ENCODE results near the gene PAPPA2.

Gene PAPPA2

DNA sequence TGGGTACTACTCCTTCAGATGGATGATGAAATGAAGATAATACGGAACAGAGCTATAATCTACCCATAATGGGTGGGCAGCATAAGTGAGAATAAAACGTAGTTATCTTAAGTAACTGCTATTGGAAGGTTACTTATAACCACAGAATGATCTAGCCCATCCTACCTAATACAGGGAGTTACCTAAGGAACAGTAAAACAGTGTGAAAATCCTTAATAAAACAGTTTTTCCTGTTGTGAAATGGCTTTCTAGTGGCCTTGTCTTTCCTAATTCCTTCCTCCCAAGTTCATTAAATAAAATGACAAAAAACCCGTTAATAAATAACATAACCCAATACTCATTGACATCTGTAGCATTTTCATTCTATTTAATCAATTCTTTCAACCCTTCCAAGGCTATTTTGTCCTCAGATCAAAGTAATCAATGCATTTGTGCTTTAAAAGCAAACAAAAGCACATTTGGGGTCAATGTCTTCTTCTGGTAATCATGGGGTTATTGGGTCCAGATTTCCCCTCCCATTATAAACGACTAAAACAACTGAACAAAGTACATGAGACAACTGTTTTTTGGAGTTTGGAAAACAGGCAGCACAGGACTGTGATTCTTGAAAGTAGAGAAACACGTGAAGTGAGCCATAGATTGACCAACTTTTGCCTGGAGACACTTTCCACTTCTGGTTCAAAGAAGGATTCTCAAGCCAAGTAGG, 42.0 kb downstream of the PAPPA2 start:
- Histone ChIP-seq H3K9me3 (ENCODE audit: control insufficient read depth, insufficient read depth, low read length) (no peaks in the 10 kb centered on the region), H3K36me3 (ENCODE audit: control insufficient read depth, insufficient read depth, low read length) (no peaks in the 10 kb centered on the region), H3K27me3 (ENCODE audit: control insufficient read depth, insufficient read depth, low read length) (no peaks in the 10 kb centered on the region), H3K9ac (ENCODE audit: low read depth, low read length) (no peak overlapping the region), H3K4me1 (ENCODE audit: control insufficient read depth, insufficient read depth, low read length) (no peaks in the 10 kb centered on the region), H3K4me3 (ENCODE audit: low read depth, low read length) (no peak overlapping the region)

DNA sequence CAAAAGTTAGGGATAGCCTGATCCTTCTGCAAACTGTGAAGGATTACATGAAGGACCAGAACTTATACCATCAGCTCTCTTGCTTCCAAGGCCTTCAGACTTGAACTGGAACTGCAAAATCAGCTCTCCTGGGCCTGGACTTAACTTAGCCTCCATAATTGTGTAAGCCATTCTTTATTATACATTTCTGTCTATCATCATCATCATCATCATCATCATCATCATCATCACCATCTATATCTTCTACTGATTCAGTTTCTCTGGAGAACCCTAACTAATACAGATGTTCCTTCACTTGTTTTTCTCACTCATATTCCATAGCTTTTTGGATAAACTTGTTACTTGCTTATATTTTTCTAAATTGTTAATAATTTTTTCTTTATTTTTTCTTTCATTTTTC, 50.0 kb downstream of the PAPPA2 start:
- no peaks in the 10 kb centered on the region for H3K27me3 ChIP-seq (ENCODE audit: control insufficient read depth, insufficient read depth, low read length)
- H3K4me3 ChIP-seq (ENCODE audit: low read depth, low read length) = no peak overlapping the region
- no peak overlapping the region for H3K9ac ChIP-seq (ENCODE audit: low read depth, low read length)
- no peaks in the 10 kb centered on the region for H3K4me1 ChIP-seq (ENCODE audit: control insufficient read depth, insufficient read depth, low read length)
- no peaks in the 10 kb centered on the region for H3K36me3 ChIP-seq (ENCODE audit: control insufficient read depth, insufficient read depth, low read length)
- no peaks in the 10 kb centered on the region for H3K9me3 ChIP-seq (ENCODE audit: control insufficient read depth, insufficient read depth, low read length)

DNA sequence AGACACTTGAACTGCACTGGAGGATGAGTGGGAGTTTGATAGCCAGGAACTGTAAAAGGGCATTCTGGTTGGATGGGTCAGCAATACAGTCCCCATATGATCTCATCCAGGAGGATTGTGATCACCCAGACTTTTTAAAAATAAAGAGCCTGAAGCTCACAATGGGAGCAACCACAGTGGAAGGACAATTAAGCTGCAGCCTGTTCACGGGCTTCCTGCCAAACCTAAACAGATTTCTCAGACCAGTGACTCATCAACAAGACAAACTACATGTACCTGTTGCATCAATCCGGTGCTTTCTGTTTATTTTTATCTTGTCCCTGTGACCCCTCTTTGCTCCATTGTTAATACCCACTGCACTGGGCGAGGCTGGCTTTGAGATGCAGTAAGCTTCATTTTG, 52.3 kb downstream of the PAPPA2 start:
- Histone ChIP-seq H3K4me1 (ENCODE audit: control insufficient read depth, insufficient read depth, low read length) (no peaks in the 10 kb centered on the region), H3K27me3 (ENCODE audit: control insufficient read depth, insufficient read depth, low read length) (no peaks in the 10 kb centered on the region), H3K4me3 (ENCODE audit: low read depth, low read length) (no peak overlapping the region), H3K9me3 (ENCODE audit: control insufficient read depth, insufficient read depth, low read length) (no peaks in the 10 kb centered on the region), H3K36me3 (ENCODE audit: control insufficient read depth, insufficient read depth, low read length) (no peaks in the 10 kb centered on the region), H3K9ac (ENCODE audit: low read depth, low read length) (no peak overlapping the region)

GRCh38 chr1:176517484-176517883, 54.5 kb downstream of the PAPPA2 start:
- Histone ChIP-seq H3K36me3 (ENCODE audit: control insufficient read depth, insufficient read depth, low read length) (no peaks in the 10 kb centered on the region), H3K4me1 (ENCODE audit: control insufficient read depth, insufficient read depth, low read length) (no peaks in the 10 kb centered on the region), H3K9me3 (ENCODE audit: control insufficient read depth, insufficient read depth, low read length) (no peaks in the 10 kb centered on the region), H3K27me3 (ENCODE audit: control insufficient read depth, insufficient read depth, low read length) (no peaks in the 10 kb centered on the region), H3K4me3 (ENCODE audit: low read depth, low read length) (no peak overlapping the region), H3K9ac (ENCODE audit: low read depth, low read length) (no peak overlapping the region)

- H3K9ac ChIP-seq (ENCODE audit: low read depth, low read length) = no peak overlapping the region
- no peak overlapping the region for H3K4me3 ChIP-seq (ENCODE audit: low read depth, low read length)
- H3K27me3 ChIP-seq (ENCODE audit: control insufficient read depth, insufficient read depth, low read length) = no peaks in the 10 kb centered on the region
- no peaks in the 10 kb centered on the region for H3K36me3 ChIP-seq (ENCODE audit: control insufficient read depth, insufficient read depth, low read length)
- no peaks in the 10 kb centered on the region for H3K9me3 ChIP-seq (ENCODE audit: control insufficient read depth, insufficient read depth, low read length)
- no peaks in the 10 kb centered on the region for H3K4me1 ChIP-seq (ENCODE audit: control insufficient read depth, insufficient read depth, low read length)
Measured at GRCh38 chr1:176521211-176521610, 58.2 kb downstream of the PAPPA2 start.

DNA sequence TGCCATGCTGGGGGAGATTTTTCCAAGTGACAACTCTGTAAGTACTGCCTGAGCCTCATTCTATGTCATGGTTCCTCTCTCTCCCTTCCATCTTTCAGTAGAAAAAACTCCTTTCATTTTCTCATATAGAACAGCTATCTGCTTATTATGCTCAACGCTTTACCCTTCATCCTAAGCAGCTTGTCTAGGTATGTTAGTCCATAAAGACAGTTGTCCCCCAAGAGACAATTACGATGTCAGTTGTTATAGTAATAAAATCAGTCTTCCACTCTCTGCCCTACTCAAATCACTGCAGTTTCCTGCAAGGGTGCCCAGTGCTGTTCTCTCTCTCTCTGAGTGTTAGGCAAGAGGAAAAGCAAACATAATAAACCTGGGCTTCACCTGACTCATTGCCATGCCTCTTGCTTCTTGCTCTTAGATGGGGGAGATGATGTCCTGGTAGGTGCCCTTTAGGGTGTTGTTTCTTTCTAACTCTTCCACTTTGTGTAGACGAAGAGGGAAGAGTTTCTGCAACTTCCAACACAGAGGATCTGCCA, 59.4 kb downstream of the PAPPA2 start:
- Histone ChIP-seq H3K36me3 (ENCODE audit: control insufficient read depth, insufficient read depth, low read length) (no peaks in the 10 kb centered on the region), H3K4me3 (ENCODE audit: low read depth, low read length) (no peak overlapping the region), H3K27me3 (ENCODE audit: control insufficient read depth, insufficient read depth, low read length) (no peaks in the 10 kb centered on the region), H3K9me3 (ENCODE audit: control insufficient read depth, insufficient read depth, low read length) (no peaks in the 10 kb centered on the region), H3K4me1 (ENCODE audit: control insufficient read depth, insufficient read depth, low read length) (no peaks in the 10 kb centered on the region), H3K9ac (ENCODE audit: low read depth, low read length) (no peak overlapping the region)

DNA sequence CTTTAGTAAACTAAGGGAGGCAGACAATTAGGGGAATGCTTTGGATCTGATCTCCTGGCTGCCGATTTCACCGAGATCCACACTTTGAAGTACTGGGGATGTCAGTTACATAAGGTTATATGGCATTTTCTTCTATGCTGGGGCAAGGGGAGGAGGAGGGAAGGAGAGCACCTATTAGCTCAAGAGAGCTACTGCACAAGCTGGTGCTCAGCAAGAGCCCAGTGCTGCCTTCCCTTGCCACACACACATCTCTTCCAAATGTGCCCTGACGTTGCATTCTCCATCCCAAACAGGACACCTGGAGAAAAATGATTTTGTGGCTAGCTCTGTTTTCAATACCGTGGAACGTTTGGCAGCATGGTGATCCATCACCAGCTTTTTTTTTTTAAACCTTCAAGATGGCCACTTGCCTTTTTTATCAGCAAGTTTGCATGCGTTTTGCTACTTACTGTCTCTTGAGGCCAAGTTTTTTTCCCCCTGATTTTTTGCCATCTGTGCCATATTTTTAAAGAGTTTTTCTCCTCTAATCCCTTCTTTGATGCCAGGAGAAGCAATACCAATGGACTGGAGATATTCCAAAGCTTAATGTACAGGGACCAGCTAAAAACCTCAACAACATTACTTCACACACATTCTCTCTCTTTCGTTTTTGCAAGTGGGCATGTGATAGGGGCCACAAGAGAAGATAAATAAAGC, 66.6 kb downstream of the PAPPA2 start:
- Histone ChIP-seq H3K9me3 (ENCODE audit: control insufficient read depth, insufficient read depth, low read length) (no peaks in the 10 kb centered on the region), H3K27me3 (ENCODE audit: control insufficient read depth, insufficient read depth, low read length) (no peaks in the 10 kb centered on the region), H3K4me1 (ENCODE audit: control insufficient read depth, insufficient read depth, low read length) (no peaks in the 10 kb centered on the region), H3K4me3 (ENCODE audit: low read depth, low read length) (no peak overlapping the region), H3K9ac (ENCODE audit: low read depth, low read length) (no peak overlapping the region), H3K36me3 (ENCODE audit: control insufficient read depth, insufficient read depth, low read length) (no peaks in the 10 kb centered on the region)

DNA sequence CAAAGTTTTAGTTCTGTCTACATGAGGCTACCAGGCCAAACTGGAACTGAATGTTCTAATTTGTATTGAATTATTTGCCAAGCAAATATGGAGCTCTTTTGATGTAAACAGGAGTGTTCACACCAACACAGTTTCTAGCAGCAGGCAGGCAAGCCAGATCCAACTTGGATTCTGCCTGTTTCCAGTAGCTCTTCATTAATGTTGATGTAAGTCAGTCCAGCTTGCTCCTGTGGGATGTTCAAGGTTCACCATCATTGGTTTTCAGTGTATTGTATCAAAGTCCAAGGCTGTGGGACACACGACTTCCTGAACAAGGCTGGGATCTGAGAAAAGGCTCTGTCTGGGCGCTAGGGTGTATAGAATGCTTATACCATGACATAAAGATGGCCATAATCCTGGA, 68.1 kb downstream of the PAPPA2 start:
- H3K36me3 ChIP-seq (ENCODE audit: control insufficient read depth, insufficient read depth, low read length) = no peaks in the 10 kb centered on the region
- no peak overlapping the region for H3K9ac ChIP-seq (ENCODE audit: low read depth, low read length)
- H3K4me3 ChIP-seq (ENCODE audit: low read depth, low read length) = no peak overlapping the region
- H3K9me3 ChIP-seq (ENCODE audit: control insufficient read depth, insufficient read depth, low read length) = no peaks in the 10 kb centered on the region
- H3K27me3 ChIP-seq (ENCODE audit: control insufficient read depth, insufficient read depth, low read length) = no peaks in the 10 kb centered on the region
- no peaks in the 10 kb centered on the region for H3K4me1 ChIP-seq (ENCODE audit: control insufficient read depth, insufficient read depth, low read length)

DNA sequence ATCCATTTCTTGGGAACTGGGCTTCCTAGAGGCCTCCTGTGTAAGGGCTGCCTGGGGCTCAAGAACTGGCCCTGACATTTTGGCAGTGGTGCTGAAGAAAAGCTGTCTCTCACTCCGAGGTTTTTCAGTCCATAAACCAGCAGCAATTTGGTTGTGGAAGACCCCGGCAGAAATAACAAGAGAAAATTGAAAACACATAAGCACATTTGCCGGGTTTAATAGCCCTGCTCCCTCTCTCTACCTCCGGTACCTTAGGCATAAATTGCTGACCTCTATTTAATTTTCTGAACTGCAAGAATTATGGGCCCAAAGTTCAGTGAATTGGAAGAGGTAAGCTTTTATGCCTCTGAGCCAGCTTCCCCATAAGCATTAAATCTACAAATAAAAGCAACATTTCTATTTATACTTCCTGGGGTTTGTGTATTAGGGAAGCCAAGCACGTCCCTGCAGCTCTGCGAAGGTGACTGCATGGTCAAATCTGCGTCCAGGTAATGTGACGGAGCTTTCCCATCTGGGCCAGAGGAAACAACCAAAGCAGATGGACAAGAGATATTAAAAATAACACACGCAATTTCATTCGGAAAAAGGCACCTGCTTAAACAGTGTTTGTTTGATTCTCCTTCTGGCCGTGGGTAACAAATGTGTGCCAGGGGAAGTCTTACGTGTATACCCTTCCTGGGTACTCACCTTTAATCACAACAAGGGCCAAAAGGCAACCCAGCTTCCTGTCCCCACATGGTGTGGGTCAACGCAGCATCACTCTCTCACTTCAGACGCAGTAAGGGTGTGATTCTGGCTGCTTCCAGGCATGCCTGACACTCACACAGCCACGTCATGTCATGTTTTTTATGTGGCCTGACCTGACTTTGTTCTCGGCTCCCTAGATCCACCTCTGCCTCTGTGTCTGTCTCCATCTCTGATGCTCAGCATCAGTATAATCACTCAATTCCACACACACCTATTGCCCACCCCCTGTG, 69.2 kb downstream of the PAPPA2 start:
- no peaks in the 10 kb centered on the region for H3K4me1 ChIP-seq (ENCODE audit: control insufficient read depth, insufficient read depth, low read length)
- no peaks in the 10 kb centered on the region for H3K27me3 ChIP-seq (ENCODE audit: control insufficient read depth, insufficient read depth, low read length)
- no peak overlapping the region for H3K4me3 ChIP-seq (ENCODE audit: low read depth, low read length)
- H3K36me3 ChIP-seq (ENCODE audit: control insufficient read depth, insufficient read depth, low read length) = no peaks in the 10 kb centered on the region
- H3K9ac ChIP-seq (ENCODE audit: low read depth, low read length) = no peak overlapping the region
- no peaks in the 10 kb centered on the region for H3K9me3 ChIP-seq (ENCODE audit: control insufficient read depth, insufficient read depth, low read length)

GRCh38 chr1:176533020-176533419, 70.0 kb downstream of the PAPPA2 start:
- Histone ChIP-seq H3K9me3 (ENCODE audit: control insufficient read depth, insufficient read depth, low read length) (no peaks in the 10 kb centered on the region), H3K4me3 (ENCODE audit: low read depth, low read length) (no peak overlapping the region), H3K4me1 (ENCODE audit: control insufficient read depth, insufficient read depth, low read length) (no peaks in the 10 kb centered on the region), H3K27me3 (ENCODE audit: control insufficient read depth, insufficient read depth, low read length) (no peaks in the 10 kb centered on the region), H3K36me3 (ENCODE audit: control insufficient read depth, insufficient read depth, low read length) (no peaks in the 10 kb centered on the region), H3K9ac (ENCODE audit: low read depth, low read length) (no peak overlapping the region)

- H3K9ac ChIP-seq (ENCODE audit: low read depth, low read length) = no peak overlapping the region
- H3K9me3 ChIP-seq (ENCODE audit: control insufficient read depth, insufficient read depth, low read length) = no peaks in the 10 kb centered on the region
- H3K4me1 ChIP-seq (ENCODE audit: control insufficient read depth, insufficient read depth, low read length) = no peaks in the 10 kb centered on the region
- H3K4me3 ChIP-seq (ENCODE audit: low read depth, low read length) = no peak overlapping the region
- no peaks in the 10 kb centered on the region for H3K27me3 ChIP-seq (ENCODE audit: control insufficient read depth, insufficient read depth, low read length)
- H3K36me3 ChIP-seq (ENCODE audit: control insufficient read depth, insufficient read depth, low read length) = no peaks in the 10 kb centered on the region
Measured at GRCh38 chr1:176536588-176536987, 73.6 kb downstream of the PAPPA2 start.

Measured in iPS-15b (cell line).